DLD1 (cell line): ENCODE measurements around the gene MAP3K9.
"Not testable (repeated sequence)": the region's sequence is repeated elsewhere in the genome, so short reads cannot be mapped to it uniquely, and the experiment has no call there.

Source experiments
- in situ Hi-C: cut with HindIII; loops from 2 replicates; pipeline ENCODE4 v1.10.0; 2017; ENCODE audit warnings: low sequenced_read_pairs

The MAP3K9 gene

GRCh38 chr14:70809225-70810219 lies at the start of gene MAP3K9:
Gene MAP3K9, minus strand, starts transcription at chr14:70809513. Its CDS starts 342 bp downstream, at chr14:70809171.
- in situ Hi-C loops: no loop called here

GRCh38 chr14:70858641-70859040 lies 49.3 kb upstream of the MAP3K9 start:
- in situ Hi-C loops: no loop called here

GRCh38 chr14:70857496-70857890 lies 48.2 kb upstream of the MAP3K9 start:
- in situ Hi-C loops: no loop called here

GRCh38 chr14:70856851-70857495 lies 47.7 kb upstream of the MAP3K9 start:
- in situ Hi-C loops: no loop called here

GRCh38 chr14:70855486-70855885 lies 46.2 kb upstream of the MAP3K9 start:
- in situ Hi-C loops: no loop called here

- in situ Hi-C loops: not testable (repeated sequence)
These were observed 44.3 kb upstream of the MAP3K9 start for GRCh38 chr14:70853658-70854057.

GRCh38 chr14:70847406-70848090 lies 38.2 kb upstream of the MAP3K9 start:
- in situ Hi-C loops: no loop called here

GRCh38 chr14:70845601-70846000 lies 36.3 kb upstream of the MAP3K9 start:
- in situ Hi-C loops: no loop called here

GRCh38 chr14:70842851-70843462 lies 33.6 kb upstream of the MAP3K9 start:
- in situ Hi-C loops: no loop called here

- in situ Hi-C loops: no loop called here
These were observed 28.8 kb upstream of the MAP3K9 start for GRCh38 chr14:70838076-70838475.

- in situ Hi-C loops: no loop called here
These were observed 27.6 kb upstream of the MAP3K9 start for GRCh38 chr14:70836946-70837345.

- in situ Hi-C loops: no loop called here
These were observed 24.6 kb upstream of the MAP3K9 start for GRCh38 chr14:70833884-70834283.

GRCh38 chr14:70832561-70833305 lies 23.4 kb upstream of the MAP3K9 start:
- in situ Hi-C loops: no loop called here

- in situ Hi-C loops: no loop called here
These were observed 21.9 kb upstream of the MAP3K9 start for GRCh38 chr14:70830998-70831781.

- in situ Hi-C loops: no loop called here
These were observed 18.9 kb upstream of the MAP3K9 start for GRCh38 chr14:70828188-70828587.

- in situ Hi-C loops: no loop called here
These were observed 18.4 kb upstream of the MAP3K9 start for GRCh38 chr14:70827752-70828151.

- in situ Hi-C loops: no loop called here
These were observed 18.0 kb upstream of the MAP3K9 start for GRCh38 chr14:70827347-70827746.

- in situ Hi-C loops: no loop called here
These were observed 14.0 kb upstream of the MAP3K9 start for GRCh38 chr14:70823281-70823680.

GRCh38 chr14:70822530-70823185 lies 13.3 kb upstream of the MAP3K9 start:
- in situ Hi-C loops: no loop called here
